Measurements from ENCODE around the gene RFNG.

The RFNG gene

DNA sequence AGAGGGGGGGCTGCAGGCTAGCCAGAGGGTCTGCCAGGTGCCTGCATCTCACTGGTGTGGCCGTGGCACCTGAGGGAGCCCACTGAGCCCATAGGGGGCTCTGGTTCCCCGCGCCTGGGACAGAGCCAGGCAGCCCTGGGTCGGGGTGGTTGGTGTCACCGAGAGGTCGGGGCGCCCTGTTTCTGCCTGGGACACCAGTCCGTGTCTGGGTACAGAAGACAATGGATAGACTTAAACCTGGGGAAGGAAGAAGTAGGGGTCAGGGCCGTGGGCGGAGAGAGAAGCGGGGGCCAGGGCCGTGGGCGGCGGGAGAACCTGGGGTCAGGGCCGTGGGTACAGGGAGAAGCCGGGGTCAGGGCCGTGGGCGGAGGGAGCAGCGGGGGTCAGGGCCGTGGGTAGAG is 3.0 kb downstream of the RFNG start:
- no peak overlapping the region for H3K4me3 ChIP-seq (ENCODE audit: low read depth, low read length)
- TF ChIP-seq, protein P1, sequence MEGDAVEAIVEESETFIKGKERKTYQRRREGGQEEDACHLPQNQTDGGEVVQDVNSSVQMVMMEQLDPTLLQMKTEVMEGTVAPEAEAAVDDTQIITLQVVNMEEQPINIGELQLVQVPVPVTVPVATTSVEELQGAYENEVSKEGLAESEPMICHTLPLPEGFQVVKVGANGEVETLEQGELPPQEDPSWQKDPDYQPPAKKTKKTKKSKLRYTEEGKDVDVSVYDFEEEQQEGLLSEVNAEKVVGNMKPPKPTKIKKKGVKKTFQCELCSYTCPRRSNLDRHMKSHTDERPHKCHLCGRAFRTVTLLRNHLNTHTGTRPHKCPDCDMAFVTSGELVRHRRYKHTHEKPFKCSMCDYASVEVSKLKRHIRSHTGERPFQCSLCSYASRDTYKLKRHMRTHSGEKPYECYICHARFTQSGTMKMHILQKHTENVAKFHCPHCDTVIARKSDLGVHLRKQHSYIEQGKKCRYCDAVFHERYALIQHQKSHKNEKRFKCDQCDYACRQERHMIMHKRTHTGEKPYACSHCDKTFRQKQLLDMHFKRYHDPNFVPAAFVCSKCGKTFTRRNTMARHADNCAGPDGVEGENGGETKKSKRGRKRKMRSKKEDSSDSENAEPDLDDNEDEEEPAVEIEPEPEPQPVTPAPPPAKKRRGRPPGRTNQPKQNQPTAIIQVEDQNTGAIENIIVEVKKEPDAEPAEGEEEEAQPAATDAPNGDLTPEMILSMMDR (IDR thresholded peaks at IDR 0.05; ENCODE audit: insufficient read depth, low read length, missing control alignments): no peak
- CTCF ChIA-PET: interaction anchor here (7.1 kb wide), 1 partner anchor 9 kb away, joined by 47 read pairs; the partner anchor contains the start of gene DCXR
- POLR2A ChIA-PET: no interaction called here
- no peak for DNase-seq (ENCODE audit: low read depth, low spot score)

DNA sequence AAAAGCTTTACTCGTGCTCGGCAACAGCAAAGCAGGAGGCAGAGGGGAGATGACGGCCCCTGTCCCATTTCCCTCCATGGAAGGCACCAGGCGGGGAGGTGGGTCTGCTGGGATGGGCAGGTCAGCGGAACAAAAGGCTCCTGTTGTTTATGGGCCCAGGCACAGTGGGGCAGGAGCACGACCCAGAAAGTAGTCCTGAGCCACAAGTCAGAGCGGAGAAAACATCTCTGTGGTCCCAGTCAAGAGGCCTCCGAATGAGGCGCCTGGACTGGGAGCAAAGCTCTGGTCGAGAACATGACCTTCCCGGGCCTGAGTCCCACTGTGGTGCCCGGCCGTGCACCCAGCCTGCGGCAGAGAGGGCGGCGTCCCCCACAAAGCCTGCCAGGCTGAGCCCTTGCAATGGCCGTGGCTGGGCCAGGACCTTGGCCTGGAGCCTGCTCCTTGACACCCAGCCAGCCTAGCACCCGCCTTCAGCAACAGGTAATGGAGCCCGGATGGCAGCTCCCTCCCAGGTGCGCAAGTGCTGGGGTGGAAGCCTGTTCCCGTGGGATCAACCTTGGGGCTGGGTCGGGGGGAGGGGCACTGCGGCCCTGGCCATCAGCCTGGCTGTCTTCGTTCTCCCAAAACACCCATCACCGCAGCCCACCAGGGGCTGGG is 3.6 kb downstream of the RFNG start:
- TF ChIP-seq, protein P1 (IDR thresholded peaks at IDR 0.05; ENCODE audit: insufficient read depth, low read length, missing control alignments): no peak
- CTCF ChIA-PET: interaction anchor here (7.1 kb wide), 1 partner anchor 8 kb away, joined by 47 read pairs; the partner anchor contains the start of gene DCXR
- DNase-seq (ENCODE audit: low read depth, low spot score): no peak
- H3K4me3 ChIP-seq (ENCODE audit: low read depth, low read length): no peak overlapping the region
- POLR2A ChIA-PET: no interaction called here

DNA sequence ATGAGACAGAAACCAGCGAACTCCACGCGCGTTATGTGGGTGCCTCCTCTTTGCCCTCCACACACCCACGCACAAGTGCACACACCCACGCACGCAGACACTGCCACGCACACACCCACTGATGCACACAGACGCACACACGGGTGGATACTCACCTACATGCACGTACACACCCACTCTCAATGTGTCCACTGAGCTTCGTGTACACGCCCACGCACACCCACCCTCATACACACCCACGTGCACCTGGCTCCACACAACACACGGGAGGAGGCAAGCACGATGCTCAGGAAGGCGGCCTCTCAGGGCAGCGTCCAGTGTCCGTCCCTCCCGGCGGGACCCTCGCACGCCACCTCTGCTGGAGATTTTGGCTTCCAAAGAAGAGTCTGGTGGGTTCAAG is 4.2 kb downstream of the RFNG start:
- TF ChIP-seq, protein P1 (IDR thresholded peaks at IDR 0.05; ENCODE audit: insufficient read depth, low read length, missing control alignments): no peak
- ChIA-PET CTCF (interaction anchor here (7.1 kb wide), 1 partner anchor 8 kb away, joined by 47 read pairs; the partner anchor contains the start of gene DCXR), POLR2A (no interaction called here)
- H3K4me3 ChIP-seq (ENCODE audit: low read depth, low read length): no peak overlapping the region
- no peak for DNase-seq (ENCODE audit: low read depth, low spot score)

DNA sequence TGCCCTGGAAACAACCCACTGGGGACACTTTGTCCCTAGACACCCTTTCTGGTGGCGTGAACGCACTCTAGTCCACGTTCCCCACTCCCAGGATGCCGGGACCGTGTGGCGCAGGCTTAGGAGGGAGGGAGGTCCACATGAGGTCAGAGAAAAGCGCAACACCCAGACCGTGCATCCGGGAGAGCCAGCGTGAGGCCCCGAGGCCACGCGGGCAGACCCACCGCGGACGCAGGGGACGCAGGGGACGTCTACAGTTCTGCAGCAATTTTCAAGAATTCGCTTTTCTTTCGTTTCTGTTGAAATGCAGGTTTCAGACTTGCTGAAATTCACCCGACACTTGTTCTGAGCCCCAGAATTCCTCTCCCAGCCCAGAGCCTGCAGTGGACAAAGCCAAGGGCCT is 4.7 kb downstream of the RFNG start:
- ChIA-PET POLR2A (no interaction called here), CTCF (no interaction called here)

DNA sequence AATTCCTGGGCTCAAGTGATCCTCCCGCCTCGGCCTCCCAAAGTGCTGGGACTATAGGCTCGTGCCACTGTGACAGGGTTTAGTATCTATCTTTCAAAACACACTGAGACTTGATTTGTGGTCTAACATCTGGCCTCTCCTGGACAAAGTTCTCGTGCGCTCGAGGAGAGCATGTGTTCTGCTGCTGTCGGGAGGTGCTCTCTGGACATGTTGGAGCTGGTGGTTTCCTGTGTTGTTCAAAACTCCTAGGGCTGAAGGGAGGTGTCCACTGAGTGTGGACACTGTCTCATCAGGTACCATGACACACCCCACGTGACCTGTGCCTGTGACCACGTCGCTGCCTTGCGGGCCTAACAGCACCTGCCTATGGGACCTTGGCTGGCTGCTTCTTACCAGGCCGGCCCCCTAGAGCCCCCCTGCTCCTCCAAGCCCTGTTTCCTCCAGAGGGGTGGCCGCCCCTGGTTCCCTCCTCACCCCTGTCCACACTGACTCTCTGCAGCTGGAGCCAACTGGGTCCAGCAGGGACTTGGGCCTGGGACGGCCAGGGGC is 5.6 kb downstream of the RFNG start:
- TF ChIP-seq, protein P1 (IDR thresholded peaks at IDR 0.05; ENCODE audit: insufficient read depth, low read length, missing control alignments): no peak
- ChIA-PET POLR2A (no interaction called here), CTCF (no interaction called here)
- DNase-seq (ENCODE audit: low read depth, low spot score): no peak
- no peak overlapping the region for H3K4me3 ChIP-seq (ENCODE audit: low read depth, low read length)

More for the DNA sequence above, 4.7 kb downstream of the RFNG start:
- DNase-seq (ENCODE audit: low read depth, low spot score): no peak
- H3K4me3 ChIP-seq (ENCODE audit: low read depth, low read length): no peak overlapping the region
- TF ChIP-seq, protein P1 (IDR thresholded peaks at IDR 0.05; ENCODE audit: insufficient read depth, low read length, missing control alignments): no peak

DNA sequence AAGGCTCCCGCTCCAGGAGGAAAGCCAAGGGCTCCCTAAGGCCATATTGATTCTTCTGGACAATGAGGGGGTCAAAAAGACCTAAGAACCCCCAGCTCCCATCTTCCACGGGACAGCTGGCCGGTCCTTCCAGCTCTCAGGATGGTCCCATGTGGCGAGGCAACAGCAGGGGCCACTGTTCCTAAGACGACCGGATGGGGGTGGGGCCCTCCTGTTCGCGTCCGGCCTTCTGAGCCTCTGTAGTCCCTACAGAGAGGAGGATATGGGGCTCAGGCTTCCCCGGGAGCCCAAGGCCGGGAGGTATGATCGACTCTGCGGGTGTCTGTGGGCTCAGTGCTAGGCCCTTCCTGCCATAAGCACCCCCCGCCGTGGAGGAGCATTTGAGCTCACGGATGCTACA is 8.1 kb downstream of the RFNG start:
- no peak overlapping the region for H3K4me3 ChIP-seq (ENCODE audit: low read depth, low read length)
- no peak for DNase-seq (ENCODE audit: low read depth, low spot score)
- TF ChIP-seq, protein P1 (IDR thresholded peaks at IDR 0.05; ENCODE audit: insufficient read depth, low read length, missing control alignments): no peak
- ChIA-PET CTCF (interaction anchor here (0.9 to 1.4 kb wide), 2 partner anchors 14 to 84 kb away, joined by 3 to 7 read pairs; no protein-coding TSS in a partner anchor), POLR2A (interaction anchor here (1.0 kb wide), 1 partner anchor 11 kb away, joined by 3 read pairs; no protein-coding TSS in a partner anchor)
